ENCODE data around the gene LRPPRC.
"Not testable (repeated sequence)": the region's sequence is repeated elsewhere in the genome, so short reads cannot be mapped to it uniquely, and the experiment has no call there.

Gene LRPPRC

GRCh38 chr2:43995733-43996533, at the start of gene LRPPRC:
Gene LRPPRC (minus strand): TSS chr2:43995989. CDS start chr2:43995947, 42 bp downstream.
- peak; percentile 98 for DNase-seq (ENCODE audit: low read depth)

GRCh38 chr2:44045061-44045460, 49.3 kb upstream of the LRPPRC start:
- no peak for DNase-seq (ENCODE audit: low read depth)

GRCh38 chr2:44044281-44044720, 48.5 kb upstream of the LRPPRC start:
- DNase-seq (ENCODE audit: low read depth), result peak; percentile 79

- no peak for DNase-seq (ENCODE audit: low read depth)
Measured at GRCh38 chr2:44040365-44040764, 44.6 kb upstream of the LRPPRC start.

GRCh38 chr2:44038277-44038676, 42.5 kb upstream of the LRPPRC start:
- DNase-seq (ENCODE audit: low read depth), result no peak

- DNase-seq (ENCODE audit: low read depth), result no peak
Measured at GRCh38 chr2:44037221-44037620, 41.4 kb upstream of the LRPPRC start.

GRCh38 chr2:44033947-44034346, 38.2 kb upstream of the LRPPRC start:
- no peak for DNase-seq (ENCODE audit: low read depth)

GRCh38 chr2:44027076-44027475, 31.3 kb upstream of the LRPPRC start:
- not testable (repeated sequence) for DNase-seq (ENCODE audit: low read depth)

GRCh38 chr2:44016282-44016681, 20.5 kb upstream of the LRPPRC start:
- peak; percentile 38 for DNase-seq (ENCODE audit: low read depth)

- DNase-seq (ENCODE audit: low read depth), result no peak
Measured at GRCh38 chr2:44015239-44015638, 19.4 kb upstream of the LRPPRC start.

GRCh38 chr2:44013205-44013604, 17.4 kb upstream of the LRPPRC start:
- not testable (repeated sequence) for DNase-seq (ENCODE audit: low read depth)

- DNase-seq (ENCODE audit: low read depth), result no peak
Measured at GRCh38 chr2:44010266-44010665, 14.5 kb upstream of the LRPPRC start.

- no peak for DNase-seq (ENCODE audit: low read depth)
Measured at GRCh38 chr2:44009136-44009735, 13.4 kb upstream of the LRPPRC start.

GRCh38 chr2:44005846-44006245, 10.1 kb upstream of the LRPPRC start:
- peak; percentile 22 for DNase-seq (ENCODE audit: low read depth)

GRCh38 chr2:44004735-44005602, 9.2 kb upstream of the LRPPRC start:
- peak; percentile 44 for DNase-seq (ENCODE audit: low read depth)

- no peak for DNase-seq (ENCODE audit: low read depth)
Measured at GRCh38 chr2:44001716-44002115, 5.9 kb upstream of the LRPPRC start.

GRCh38 chr2:43998263-43998662, 2.5 kb upstream of the LRPPRC start:
- DNase-seq (ENCODE audit: low read depth), result no peak

- DNase-seq (ENCODE audit: low read depth), result no peak
Measured at GRCh38 chr2:43993437-43993836, 2.4 kb downstream of the LRPPRC start.

- no peak for DNase-seq (ENCODE audit: low read depth)
Measured at GRCh38 chr2:43989545-43989944, 6.2 kb downstream of the LRPPRC start.

- no peak for DNase-seq (ENCODE audit: low read depth)
Measured at GRCh38 chr2:43986600-43986999, 9.2 kb downstream of the LRPPRC start.

- no peak for DNase-seq (ENCODE audit: low read depth)
Measured at GRCh38 chr2:43985359-43985758, 10.4 kb downstream of the LRPPRC start.

GRCh38 chr2:43984533-43984932, 11.3 kb downstream of the LRPPRC start:
- DNase-seq (ENCODE audit: low read depth), result no peak

- DNase-seq (ENCODE audit: low read depth), result no peak
Measured at GRCh38 chr2:43980902-43981301, 14.9 kb downstream of the LRPPRC start.
